CD1c-positive myeloid dendritic cell (primary cell): Measurements from ENCODE around the gene ZNF785.
"Not testable (repeated sequence)": the region's sequence is repeated elsewhere in the genome, so short reads cannot be mapped to it uniquely, and the experiment has no call there.

Experiments
- DNase-seq: peaks from one replicate; pipeline ENCODE4 v3.0.0-alpha.2; 2016; ENCODE audit errors: extremely low spot score

The ZNF785 gene

GRCh38 chr16:30565984-30566383 is 19.5 kb downstream of the ZNF785 start:
- no peak for DNase-seq

GRCh38 chr16:30565526-30565925 is 20.0 kb downstream of the ZNF785 start:
- no peak for DNase-seq

- DNase-seq = no peak
These were observed 23.5 kb downstream of the ZNF785 start for GRCh38 chr16:30562021-30562420.

- peak; percentile 24 for DNase-seq
These were observed 24.2 kb downstream of the ZNF785 start for GRCh38 chr16:30561089-30561816.

- peak; percentile 49 for DNase-seq
These were observed 25.8 kb downstream of the ZNF785 start for GRCh38 chr16:30559690-30560089.

GRCh38 chr16:30558789-30559377 is 26.6 kb downstream of the ZNF785 start:
- DNase-seq = no peak

- DNase-seq = peak; percentile 99
These were observed 27.3 kb downstream of the ZNF785 start, which contains the start of gene ZNF764 for GRCh38 chr16:30557957-30558788. ZNF764 (minus strand) TSS chr16:30558374; CDS start chr16:30558182, 192 bp downstream.

GRCh38 chr16:30557707-30557956 is 27.9 kb downstream of the ZNF785 start:
- DNase-seq = no peak

- no peak for DNase-seq
These were observed 29.4 kb downstream of the ZNF785 start for GRCh38 chr16:30556125-30556473.

GRCh38 chr16:30555315-30556124 is 30.0 kb downstream of the ZNF785 start:
- no peak for DNase-seq

- no peak for DNase-seq
These were observed 30.8 kb downstream of the ZNF785 start for GRCh38 chr16:30554557-30555314.

- peak; percentile 39 for DNase-seq
These were observed 32.1 kb downstream of the ZNF785 start for GRCh38 chr16:30553393-30553899.

GRCh38 chr16:30552956-30553355 is 32.5 kb downstream of the ZNF785 start:
- DNase-seq = no peak

- peak; percentile 42 for DNase-seq
These were observed 33.7 kb downstream of the ZNF785 start for GRCh38 chr16:30551781-30552180.

GRCh38 chr16:30548416-30549253 is 36.9 kb downstream of the ZNF785 start:
- DNase-seq = no peak

- DNase-seq = peak; percentile 56
These were observed 39.4 kb downstream of the ZNF785 start for GRCh38 chr16:30546115-30546514.

GRCh38 chr16:30543067-30543466 is 42.4 kb downstream of the ZNF785 start:
- DNase-seq = no peak

- DNase-seq = no peak
These were observed 43.8 kb downstream of the ZNF785 start for GRCh38 chr16:30541502-30542329.

- DNase-seq = not testable (repeated sequence)
These were observed 44.5 kb downstream of the ZNF785 start for GRCh38 chr16:30540916-30541464.
